ENCODE data around the gene HMGCR.

- TF ChIP-seq POLR2AphosphoS5 (IDR thresholded peaks at IDR 0.05; ENCODE audit: borderline replicate concordance, low read depth, low read length) (no peak), EZH2 (IDR thresholded peaks at IDR 0.05) (no peak), FOXP2 (optimal IDR thresholded peaks at IDR 0.05; ENCODE audit: control extremely low read depth, extremely low read length, insufficient read depth) (no peak)
Observed at GRCh38 chr5:75356719-75357118, 19.7 kb downstream of the HMGCR start.
